OCI-LY7 (cell line): Measurements from ENCODE around the gene TRIM16.
"Not testable (repeated sequence)": the region's sequence is repeated elsewhere in the genome, so short reads cannot be mapped to it uniquely, and the experiment has no call there.

Experiments
- CTCF ChIP-seq: fragments of 200-600 bp; sonication (generic); conservative IDR thresholded peaks from 2 replicates; pipeline ENCODE4 v1.5.1; 2014; ENCODE audit warnings: mild to moderate bottlenecking, antibody characterized with exemption, low read length, moderate library complexity, mixed read lengths
- EZH2phosphoT487 ChIP-seq: fragments of 200-600 bp; sonication (generic); IDR thresholded peaks from 2 replicates; pipeline ENCODE4 v1.6.1; 2018; ENCODE audit warnings: low read depth, borderline replicate concordance, mild to moderate bottlenecking, mixed run types, antibody characterized with exemption, low read length, moderate library complexity, mixed read lengths

- TF ChIP-seq EZH2phosphoT487, CTCF: not testable (repeated sequence)
These were observed 96.1 kb downstream of the TRIM16 start for GRCh38 chr17:15588017-15588416.
